ENCODE results near the gene LGSN.
"Not testable (repeated sequence)": the region's sequence is repeated elsewhere in the genome, so short reads cannot be mapped to it uniquely, and the experiment has no call there.

LGSN gene

GRCh38 chr6:63245420-63245819 lies 74.4 kb downstream of the LGSN start:
- H3K4me1 Mint-ChIP-seq (ENCODE audit: low read depth) = no peaks in the 10 kb centered on the region
- no peak overlapping the region for H3K27ac Mint-ChIP-seq
- H3K27me3 Mint-ChIP-seq = no peaks in the 10 kb centered on the region
- no peak overlapping the region for H3K4me3 Mint-ChIP-seq
- H3K36me3 Mint-ChIP-seq (ENCODE audit: low read depth) = no peaks in the 10 kb centered on the region
- no peak for DNase-seq
- H3K9me3 Mint-ChIP-seq = no peaks in the 10 kb centered on the region

- Mint-ChIP-seq H3K27ac (no peak overlapping the region), H3K4me3 (no peak overlapping the region), H3K36me3 (ENCODE audit: low read depth) (no peaks in the 10 kb centered on the region), H3K9me3 (peaks cover 14% of the 10 kb centered on the region), H3K4me1 (ENCODE audit: low read depth) (no peaks in the 10 kb centered on the region), H3K27me3 (peaks cover 4% of the 10 kb centered on the region)
- no peak for DNase-seq
These were observed 83.4 kb downstream of the LGSN start for GRCh38 chr6:63236398-63236817.

GRCh38 chr6:63230511-63230910 lies 89.3 kb downstream of the LGSN start:
- H3K27ac Mint-ChIP-seq; H3K4me3 Mint-ChIP-seq; H3K27me3 Mint-ChIP-seq; DNase-seq; H3K4me1 Mint-ChIP-seq (ENCODE audit: low read depth); H3K36me3 Mint-ChIP-seq (ENCODE audit: low read depth): not testable (repeated sequence)
- peaks cover 16% of the 10 kb centered on the region for H3K9me3 Mint-ChIP-seq

GRCh38 chr6:63230027-63230426 lies 89.8 kb downstream of the LGSN start:
- H3K27ac Mint-ChIP-seq; H3K4me1 Mint-ChIP-seq (ENCODE audit: low read depth); H3K36me3 Mint-ChIP-seq (ENCODE audit: low read depth); DNase-seq; H3K4me3 Mint-ChIP-seq; H3K27me3 Mint-ChIP-seq: not testable (repeated sequence)
- H3K9me3 Mint-ChIP-seq = peaks cover 15% of the 10 kb centered on the region

DNA sequence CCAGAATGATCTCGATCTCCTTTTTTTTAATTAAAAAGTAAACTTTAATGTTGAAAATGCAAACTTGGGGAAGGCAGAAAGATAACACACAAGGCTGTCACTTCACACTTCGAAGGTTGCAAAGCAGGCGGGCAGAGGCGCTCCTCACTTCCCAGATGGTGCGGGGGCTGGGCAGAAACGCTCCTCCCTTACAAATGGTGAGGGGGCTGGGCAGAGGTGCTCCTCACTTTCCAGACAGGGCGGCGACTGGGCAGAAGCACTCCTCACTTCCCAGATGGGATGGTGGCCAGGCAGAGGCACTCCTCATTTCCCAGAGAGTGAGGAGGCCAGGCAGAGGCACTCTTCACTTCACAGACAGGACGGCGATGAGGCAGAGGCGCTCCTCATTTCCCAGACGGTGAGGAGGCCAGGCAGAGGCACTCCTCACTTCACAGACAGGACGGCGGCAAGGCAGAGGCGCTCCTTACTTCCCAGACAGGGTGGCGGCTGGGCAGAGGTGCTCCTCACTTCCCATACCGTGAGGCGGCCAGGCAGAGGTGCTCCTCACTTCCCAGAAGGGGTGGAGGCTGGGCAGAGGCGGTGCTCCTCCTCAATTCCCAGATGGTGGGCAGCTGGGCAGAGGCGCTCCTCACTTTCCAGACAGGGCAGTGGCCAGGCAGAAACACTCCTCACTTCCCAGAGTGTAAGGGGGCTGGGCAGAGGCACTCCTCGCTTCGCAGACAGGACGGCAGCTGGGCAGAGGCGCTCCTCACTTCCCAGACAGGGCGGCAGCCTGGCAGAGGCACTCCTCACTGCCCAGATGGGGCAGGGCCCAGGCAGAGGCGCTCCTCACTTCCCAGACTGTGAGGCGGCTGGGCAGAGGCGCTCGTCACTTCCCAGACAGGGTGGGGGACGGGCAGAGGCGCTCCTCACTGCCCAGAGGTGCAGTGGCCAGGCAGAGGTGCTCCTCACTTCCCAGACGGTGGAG lies 91.6 kb downstream of the LGSN start:
- not testable (repeated sequence) for DNase-seq; H3K27ac Mint-ChIP-seq; H3K4me3 Mint-ChIP-seq; H3K9me3 Mint-ChIP-seq; H3K27me3 Mint-ChIP-seq; H3K4me1 Mint-ChIP-seq (ENCODE audit: low read depth); H3K36me3 Mint-ChIP-seq (ENCODE audit: low read depth)

DNA sequence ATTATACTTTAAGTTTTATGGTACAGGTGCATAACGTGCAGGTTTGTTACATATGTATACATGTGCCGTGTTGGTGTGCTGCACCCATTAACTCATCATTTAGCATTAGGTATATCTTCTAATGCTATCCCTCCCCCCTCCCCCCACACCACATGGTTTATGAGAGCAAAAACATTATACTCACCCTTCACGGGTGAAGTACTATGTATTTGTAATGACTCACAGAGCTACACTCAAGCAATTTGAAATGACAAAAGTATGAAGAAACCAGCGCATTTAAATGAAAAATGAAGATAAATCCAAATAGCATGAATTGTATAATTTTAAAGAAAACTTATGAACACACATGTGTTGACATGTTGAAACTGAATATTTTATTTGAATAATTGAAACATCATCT lies 93.8 kb downstream of the LGSN start:
- not testable (repeated sequence) for H3K27ac Mint-ChIP-seq; H3K36me3 Mint-ChIP-seq (ENCODE audit: low read depth); H3K9me3 Mint-ChIP-seq; H3K4me1 Mint-ChIP-seq (ENCODE audit: low read depth); H3K27me3 Mint-ChIP-seq; H3K4me3 Mint-ChIP-seq; DNase-seq

Data from activated T-cell treated with anti-CD3 and anti-CD28 coated beads, Interleukin-2, amount 50 U/mL, for 24 hours (primary cell).